HCT116 (cell line): ENCODE results near the gene ATF2. TPM values are rescaled to one million over a fixed set of nuclear protein-coding genes. Genes with fewer than 3 reads are reported as not detected.

Source experiments
- ATAC-seq: fragments of 200-7000 bp; cut with Tn5 transposase; 2 replicates; pipeline ENCODE4 v1.9.1; 2020; ENCODE audit warnings: mild to moderate bottlenecking, moderate library complexity
- BruUV-seq: library from RNA; stranded (reverse); fragments of 400-500 nt; replicated peaks from 2 replicates; lab custom pipeline; 2021; lab: Mats Ljungman, UMichigan
- CTCF ChIA-PET: fragments of 300-600 bp; sonication (Branson Sonifier 250); formaldehyde crosslinking; loops from one replicate; lab custom pipeline; 2021; ENCODE audit warnings: antibody characterized with exemption; lab: Charles Lee
- POLR2A ChIA-PET: fragments of 300-600, 350-600 bp; sonication (Branson Sonifier 250); formaldehyde crosslinking; loops from one replicate; lab custom pipeline; 2021; ENCODE audit warnings: antibody characterized with exemption; lab: Charles Lee
- RAD21 ChIA-PET, 2 experiments: fragments of 300-600 bp; sonication (Branson Sonifier 250); formaldehyde crosslinking; loops; one replicate each; lab custom pipeline; 2023; ENCODE audit warnings: low total read pairs in 2 of 2; ENCODE audit not compliant: uncharacterized antibody in 2 of 2, unreplicated experiment in 2 of 2, low non-redundant PET in 1 of 2; lab: Charles Lee
- DNase-seq: peaks from one replicate; pipeline ENCODE4 v3.0.0-alpha.2; 2010; ENCODE audit warnings: low read depth, low spot score
- H2AFZ ChIP-seq: fragments of 200-600 bp; shearing (Covaris generic), sonication (generic); 2 replicates; pipeline ENCODE4 v1.6.1; 2017; ENCODE audit warnings: low read depth, mixed run types, mixed read lengths, antibody characterized with exemption, low read length; ENCODE audit not compliant: poor library complexity, severe bottlenecking
- H3K27ac ChIP-seq: 2 replicates; pipeline ENCODE4 v1.5.1; 2012; ENCODE audit warnings: low read depth, low read length
- H3K27me3 ChIP-seq: fragments of 200-600 bp; sonication (generic); 2 replicates; pipeline ENCODE4 v1.6.1; 2016; ENCODE audit warnings: mixed run types, low read length, mixed read lengths; ENCODE audit not compliant: insufficient read depth
- H3K36me3 ChIP-seq, 2 experiments: fragments of 200-500 bp in 1 of 2; fragments of 200-600 bp in 1 of 2; sonication (Bioruptor generic) in 1 of 2; sonication (generic) in 1 of 2; 2 replicates each; pipeline versions ENCODE4 v1.5.1 to v1.6.1; 2014 to 2016; ENCODE audit warnings: low read length in 2 of 2, inconsistent platforms in 1 of 2, mixed read lengths in 1 of 2, mixed run types in 1 of 2; ENCODE audit not compliant: insufficient read depth in 2 of 2, control insufficient read depth in 1 of 2
- H3K4me1 ChIP-seq, 2 experiments: fragments of 200-600 bp in 1 of 2; sonication (generic) in 1 of 2; 2 replicates each; pipeline versions ENCODE4 v1.5.1 to v1.6.1; 2012 to 2017; ENCODE audit warnings: low read length in 2 of 2, inconsistent platforms in 1 of 2, mild to moderate bottlenecking in 1 of 2, mixed read lengths in 1 of 2, mixed run types in 1 of 2, moderate library complexity in 1 of 2; ENCODE audit not compliant: insufficient read depth in 2 of 2, control insufficient read depth in 1 of 2
- H3K4me2 ChIP-seq: fragments of 200-600 bp; sonication (generic); 2 replicates; pipeline ENCODE4 v1.6.1; 2017; ENCODE audit warnings: mixed run types, low read length, mixed read lengths
- H3K4me3 ChIP-seq, 2 experiments: fragments of 200-600 bp in 1 of 2; sonication (generic) in 1 of 2; replicated peaks in 1 of 2; 2 replicates each; pipeline ENCODE4 v1.5.1; 2011 to 2016; ENCODE audit warnings: low read length in 2 of 2, control low read depth in 1 of 2, low read depth in 1 of 2, mild to moderate bottlenecking in 1 of 2, mixed read lengths in 1 of 2, mixed run types in 1 of 2
- H3K79me2 ChIP-seq: fragments of 200-600 bp; sonication (generic); 2 replicates; pipeline ENCODE4 v1.6.1; 2017; ENCODE audit warnings: mild to moderate bottlenecking, mixed run types, low read length, moderate library complexity, mixed read lengths; ENCODE audit not compliant: insufficient read depth
- H3K9ac ChIP-seq: fragments of 200-600 bp; sonication (generic); 2 replicates; pipeline ENCODE4 v1.6.1; 2016; ENCODE audit warnings: low read length, mixed read lengths
- H3K9me2 ChIP-seq: fragments of 200-600 bp; sonication (generic), shearing (Covaris generic); 2 replicates; pipeline ENCODE4 v1.6.1; 2017; ENCODE audit warnings: mixed run types, mild to moderate bottlenecking, moderate library complexity; ENCODE audit not compliant: insufficient read depth
- H3K9me3 ChIP-seq, 2 experiments: fragments of 200-500 bp in 1 of 2; fragments of 200-600 bp in 1 of 2; sonication (Bioruptor generic) in 1 of 2; sonication (generic) in 1 of 2; 2 replicates each; pipeline ENCODE4 v1.6.1; 2014 to 2017; ENCODE audit warnings: low read length in 2 of 2, mixed read lengths in 2 of 2, inconsistent platforms in 1 of 2, low read depth in 1 of 2, mild to moderate bottlenecking in 1 of 2, mixed run types in 1 of 2, moderate library complexity in 1 of 2; ENCODE audit not compliant: control insufficient read depth in 1 of 2, insufficient read depth in 1 of 2
- H4K20me1 ChIP-seq: fragments of 200-600 bp; sonication (generic), shearing (Covaris generic); 2 replicates; pipeline ENCODE4 v1.6.1; 2017; ENCODE audit warnings: mixed run types, mild to moderate bottlenecking, moderate library complexity; ENCODE audit not compliant: insufficient read depth
- FOSL1 ChIP-seq: IDR thresholded peaks from 2 replicates; pipeline ENCODE4 v1.6.1; 2012; ENCODE audit warnings: low read depth
- POLR2AphosphoS5 ChIP-seq: IDR thresholded peaks from 2 replicates; pipeline ENCODE4 v1.6.1; 2011; ENCODE audit warnings: mild to moderate bottlenecking, low read depth, low read length, moderate library complexity
- intact Hi-C: fragments of 100-400 bp; cut with micrococcal nuclease; formaldehyde crosslinking; loops from 2 replicates; pipeline ENCODE4 v1.10.0; 2022
- total RNA-seq: library from RNA; stranded (reverse); gene quantifications from one replicate; pipeline ENCODE4 v1.2.1, GENCODE V29; 2021; ENCODE audit not compliant: unreplicated experiment
- TF ChIP-seq, protein P1 (sequence below): IDR thresholded peaks from 2 replicates; pipeline ENCODE4 v1.6.1; 2011; ENCODE audit warnings: mild to moderate bottlenecking, low read length, moderate library complexity; ENCODE audit not compliant: insufficient replicate concordance; ENCODE audit errors: extremely low read depth

The ATF2 gene
- total RNA-seq, 1 experiment from 2014 or later = 29.6 TPM

DNA sequence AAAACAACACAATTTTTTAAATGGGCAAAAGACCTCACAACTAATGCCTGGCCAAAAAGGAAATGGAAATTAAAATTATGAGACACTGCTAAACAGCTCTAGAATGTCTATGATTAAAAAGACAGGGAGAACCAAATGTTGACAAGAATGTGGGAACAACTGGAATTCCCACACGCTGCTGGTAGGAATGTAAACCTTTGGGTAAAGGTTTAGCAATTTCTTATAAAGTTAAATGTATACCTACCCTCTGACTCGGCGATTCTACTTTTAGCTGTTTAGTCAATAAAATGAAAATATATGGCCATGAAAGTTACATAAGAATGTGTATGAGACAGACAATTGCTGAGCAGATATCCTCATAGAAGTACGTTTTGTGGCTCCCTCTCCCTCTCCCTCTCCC lies 60.9 kb downstream of the ATF2 start:
- no peak for DNase-seq
- intact Hi-C loops = no loop called here
- no peak overlapping the region for H3K4me3 ChIP-seq
- no peaks in the 10 kb centered on the region for H3K9me2 ChIP-seq
- no peaks in the 10 kb centered on the region for H4K20me1 ChIP-seq
- H3K9ac ChIP-seq = no peak overlapping the region
- no TSS peak for BruUV-seq
- H3K4me1 ChIP-seq = no peaks in the 10 kb centered on the region
- no peak overlapping the region for H3K4me2 ChIP-seq
- H3K27ac ChIP-seq = no peak overlapping the region
- RAD21 ChIA-PET = no interaction called here
- H3K79me2 ChIP-seq = no peaks in the 10 kb centered on the region
- ATAC-seq = no peak
- no peak overlapping the region for H2AFZ ChIP-seq
- CTCF ChIA-PET = no interaction called here
- peaks cover 3 to 16% of the 10 kb centered on the region in 2 experiments; a peak in 3 of 4 replicates for H3K36me3 ChIP-seq
- POLR2A ChIA-PET = no interaction called here
- H3K27me3 ChIP-seq = no peaks in the 10 kb centered on the region
- no peak for TF ChIP-seq POLR2AphosphoS5
- H3K9me3 ChIP-seq = no peaks in the 10 kb centered on the region

DNA sequence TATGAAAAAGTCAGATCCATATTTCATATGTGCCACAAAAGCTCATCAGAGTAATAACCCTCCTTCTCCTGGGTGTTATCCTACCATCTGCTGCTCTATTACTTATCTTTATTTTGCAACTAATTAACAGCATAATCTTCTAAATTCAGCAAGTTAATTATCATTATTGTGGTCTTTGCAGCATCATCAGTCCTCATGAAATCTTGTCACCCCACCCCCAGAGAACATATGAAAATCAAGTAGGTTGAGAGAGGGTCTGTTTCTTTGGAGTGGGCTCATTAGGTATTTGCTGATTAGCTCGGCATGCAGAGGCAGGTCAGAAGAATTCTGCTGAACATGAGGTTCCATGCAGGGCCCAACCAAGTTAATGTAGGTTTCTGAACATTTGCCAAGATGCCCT lies 64.8 kb downstream of the ATF2 start:
- Histone ChIP-seq H3K9me2 (no peaks in the 10 kb centered on the region), H3K9me3 (no peaks in the 10 kb centered on the region), H2AFZ (no peak overlapping the region), H3K36me3 (peaks cover 0 to 7% of the 10 kb centered on the region in 2 experiments; a peak in 1 of 4 replicates), H3K27me3 (no peaks in the 10 kb centered on the region), H4K20me1 (no peaks in the 10 kb centered on the region), H3K4me1 (no peaks in the 10 kb centered on the region), H3K9ac (no peak overlapping the region), H3K4me3 (no peak overlapping the region), H3K79me2 (no peaks in the 10 kb centered on the region), H3K4me2 (no peak overlapping the region), H3K27ac (no peak overlapping the region)
- BruUV-seq = no TSS peak
- POLR2A ChIA-PET = no interaction called here
- DNase-seq (no peak), ATAC-seq (no peak)
- RAD21 ChIA-PET = no interaction called here
- CTCF ChIA-PET = no interaction called here
- intact Hi-C loops = no loop called here
- TF ChIP-seq, protein P1, sequence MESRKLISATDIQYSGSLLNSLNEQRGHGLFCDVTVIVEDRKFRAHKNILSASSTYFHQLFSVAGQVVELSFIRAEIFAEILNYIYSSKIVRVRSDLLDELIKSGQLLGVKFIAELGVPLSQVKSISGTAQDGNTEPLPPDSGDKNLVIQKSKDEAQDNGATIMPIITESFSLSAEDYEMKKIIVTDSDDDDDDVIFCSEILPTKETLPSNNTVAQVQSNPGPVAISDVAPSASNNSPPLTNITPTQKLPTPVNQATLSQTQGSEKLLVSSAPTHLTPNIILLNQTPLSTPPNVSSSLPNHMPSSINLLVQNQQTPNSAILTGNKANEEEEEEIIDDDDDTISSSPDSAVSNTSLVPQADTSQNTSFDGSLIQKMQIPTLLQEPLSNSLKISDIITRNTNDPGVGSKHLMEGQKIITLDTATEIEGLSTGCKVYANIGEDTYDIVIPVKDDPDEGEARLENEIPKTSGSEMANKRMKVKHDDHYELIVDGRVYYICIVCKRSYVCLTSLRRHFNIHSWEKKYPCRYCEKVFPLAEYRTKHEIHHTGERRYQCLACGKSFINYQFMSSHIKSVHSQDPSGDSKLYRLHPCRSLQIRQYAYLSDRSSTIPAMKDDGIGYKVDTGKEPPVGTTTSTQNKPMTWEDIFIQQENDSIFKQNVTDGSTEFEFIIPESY = no peak
- TF ChIP-seq POLR2AphosphoS5 = no peak
- no peak for TF ChIP-seq FOSL1
